Loucy (cell line): Measurements from ENCODE around the gene MRPS18B.

ENCODE experiments used
- H2AFZ ChIP-seq: fragments of 200-600 bp; sonication (generic); 2 replicates; pipeline ENCODE4 v1.6.0; 2016; ENCODE audit warnings: antibody characterized with exemption, mild to moderate bottlenecking, low read length, moderate library complexity
- H3F3A ChIP-seq: fragments of 200-600 bp; 2 replicates; pipeline ENCODE4 v1.6.0; 2016; ENCODE audit warnings: antibody characterized with exemption, low read depth, mild to moderate bottlenecking
- H3K27me3 ChIP-seq: fragments of 200-600 bp; sonication (generic); 2 replicates; pipeline ENCODE4 v1.6.1; 2014; ENCODE audit warnings: low read length, mild to moderate bottlenecking; ENCODE audit not compliant: insufficient read depth, poor library complexity, severe bottlenecking
- H3K36me3 ChIP-seq: fragments of 200-600 bp; sonication (generic); 2 replicates; pipeline ENCODE4 v1.6.1; 2016; ENCODE audit warnings: low read length; ENCODE audit not compliant: insufficient read depth
- H3K4me1 ChIP-seq: fragments of 200-600 bp; sonication (generic); 2 replicates; pipeline ENCODE4 v1.5.1; 2014; ENCODE audit warnings: low read length, mild to moderate bottlenecking; ENCODE audit not compliant: insufficient read depth, poor library complexity, severe bottlenecking
- H3K4me2 ChIP-seq: fragments of 200-600 bp; sonication (generic); 2 replicates; pipeline ENCODE4 v1.6.0; 2014; ENCODE audit warnings: antibody characterized with exemption, low read length, low read depth, mild to moderate bottlenecking; ENCODE audit not compliant: poor library complexity, severe bottlenecking
- H3K4me3 ChIP-seq: fragments of 200-600 bp; sonication (generic); 2 replicates; pipeline ENCODE4 v1.5.1; 2014; ENCODE audit warnings: low read length, mild to moderate bottlenecking, mixed read lengths; ENCODE audit not compliant: poor library complexity, severe bottlenecking
- H3K79me2 ChIP-seq: fragments of 200-600 bp; sonication (generic); 2 replicates; pipeline ENCODE4 v1.6.1; 2014; ENCODE audit warnings: low read length; ENCODE audit not compliant: insufficient read depth
- H3K9ac ChIP-seq: fragments of 200-600 bp; sonication (generic); 2 replicates; pipeline ENCODE4 v1.6.0; 2014; ENCODE audit warnings: mild to moderate bottlenecking, low read depth, low read length, moderate library complexity; ENCODE audit not compliant: poor library complexity, severe bottlenecking
- H3K9me2 ChIP-seq: fragments of 200-600 bp; sonication (generic); replicated peaks from 2 replicates; pipeline ENCODE4 v1.6.1; 2016; ENCODE audit warnings: low read depth, low read length, mixed read lengths
- H3K9me3 ChIP-seq: fragments of 200-600 bp; sonication (generic); 2 replicates; pipeline ENCODE4 v1.6.1; 2014; ENCODE audit warnings: mild to moderate bottlenecking, antibody characterized with exemption, low read length, low read depth; ENCODE audit not compliant: insufficient read depth
- H4K20me1 ChIP-seq: fragments of 200-600 bp; sonication (generic); 2 replicates; pipeline ENCODE4 v1.6.0; 2014; ENCODE audit warnings: antibody characterized with exemption, low read length, mild to moderate bottlenecking; ENCODE audit not compliant: insufficient read depth, poor library complexity, severe bottlenecking
- CTCF ChIP-seq: fragments of 200-600 bp; sonication (generic); conservative IDR thresholded peaks from 2 replicates; pipeline ENCODE4 v1.5.1; 2014; ENCODE audit warnings: mild to moderate bottlenecking, antibody characterized with exemption, low read length
- EZH2phosphoT487 ChIP-seq: fragments of 200-600 bp; IDR thresholded peaks from 2 replicates; pipeline ENCODE4 v1.6.1; 2018; ENCODE audit warnings: antibody characterized with exemption, mild to moderate bottlenecking, moderate library complexity, borderline replicate concordance

Gene MRPS18B

GRCh38 chr6:30617565-30618269 is at the start of gene MRPS18B:
TSS of gene MRPS18B (plus strand) at chr6:30617840. CDS start at chr6:30617866, 26 bp downstream.
- Histone ChIP-seq H3K9ac (peak within 1 kb of the TSS; percentile 98), H3K79me2 (peaks cover 73% of the 10 kb centered on the region), H2AFZ (peak within 1 kb of the TSS; percentile 89), H3K9me3 (no peaks in the 10 kb centered on the region), H3K4me3 (peak within 1 kb of the TSS; percentile 95), H4K20me1 (peaks cover 34% of the 10 kb centered on the region), H3K36me3 (peaks cover 17% of the 10 kb centered on the region), H3K4me2 (peak within 1 kb of the TSS; percentile 97), H3K27me3 (peaks cover 19% of the 10 kb centered on the region), H3K4me1 (peaks cover 31% of the 10 kb centered on the region), H3F3A (peaks cover 9% of the 10 kb centered on the region; the same call in 1 of the 2 replicates), H3K9me2 (no peaks in the 10 kb centered on the region)
- no peak for TF ChIP-seq CTCF
- no peak for TF ChIP-seq EZH2phosphoT487

- TF ChIP-seq CTCF = no peak
- TF ChIP-seq EZH2phosphoT487 = no peak
- Histone ChIP-seq H3K27me3 (no peaks in the 10 kb centered on the region), H3K79me2 (peaks cover 19% of the 10 kb centered on the region), H3K9me3 (no peaks in the 10 kb centered on the region), H3K4me1 (peaks cover 20% of the 10 kb centered on the region), H2AFZ (no peak overlapping the region), H3K9ac (no peak overlapping the region), H3K9me2 (no peaks in the 10 kb centered on the region), H3F3A (peaks cover 4% of the 10 kb centered on the region; the same call in 1 of the 2 replicates), H4K20me1 (peaks cover 17% of the 10 kb centered on the region), H3K4me3 (no peak overlapping the region), H3K4me2 (no peak overlapping the region), H3K36me3 (no peaks in the 10 kb centered on the region)
These were observed 49.4 kb upstream of the MRPS18B start for GRCh38 chr6:30568245-30568644.

GRCh38 chr6:30570263-30570662 is 47.4 kb upstream of the MRPS18B start:
- TF ChIP-seq EZH2phosphoT487 (no peak), CTCF (no peak)
- Histone ChIP-seq H3K9me2 (no peaks in the 10 kb centered on the region), H3K36me3 (no peaks in the 10 kb centered on the region), H3K4me3 (peak overlapping the region; percentile 91), H4K20me1 (peaks cover 36% of the 10 kb centered on the region), H3K9me3 (no peaks in the 10 kb centered on the region), H3K79me2 (peaks cover 39% of the 10 kb centered on the region), H2AFZ (peak overlapping the region; percentile 90), H3K4me2 (peak overlapping the region; percentile 94), H3K9ac (peak overlapping the region; percentile 71), H3K27me3 (no peaks in the 10 kb centered on the region), H3F3A (no peaks in the 10 kb centered on the region), H3K4me1 (peaks cover 37% of the 10 kb centered on the region)
